Measurements from ENCODE around the gene LSG1.
A peak's percentile ranks its signal among the peaks of the same experiment; 100 is the strongest.

Gene LSG1

GRCh38 chr3:194687638-194688199 is 15.7 kb upstream of the LSG1 start:
- peak in 3 of 4 experiments; percentile 49 to 78 (median 72) for DNase-seq (ENCODE audit: low read depth in 4 of 4, low spot score in 1 of 4)

- DNase-seq (ENCODE audit: low read depth in 4 of 4, low spot score in 1 of 4) = no peak
Observed at GRCh38 chr3:194686816-194687637, 15.0 kb upstream of the LSG1 start.

GRCh38 chr3:194686414-194686815 is 14.4 kb upstream of the LSG1 start:
- DNase-seq (ENCODE audit: low read depth in 4 of 4, low spot score in 1 of 4) = no peak

GRCh38 chr3:194685718-194686413 is 13.9 kb upstream of the LSG1 start, which contains the start of gene FAM43A:
TSS of gene FAM43A (plus strand) at chr3:194685883. CDS start at chr3:194686827, 944 bp downstream.
- peak in 3 of 4 experiments; percentile 53 to 70 (median 68) for DNase-seq (ENCODE audit: low read depth in 4 of 4, low spot score in 1 of 4)

DNA sequence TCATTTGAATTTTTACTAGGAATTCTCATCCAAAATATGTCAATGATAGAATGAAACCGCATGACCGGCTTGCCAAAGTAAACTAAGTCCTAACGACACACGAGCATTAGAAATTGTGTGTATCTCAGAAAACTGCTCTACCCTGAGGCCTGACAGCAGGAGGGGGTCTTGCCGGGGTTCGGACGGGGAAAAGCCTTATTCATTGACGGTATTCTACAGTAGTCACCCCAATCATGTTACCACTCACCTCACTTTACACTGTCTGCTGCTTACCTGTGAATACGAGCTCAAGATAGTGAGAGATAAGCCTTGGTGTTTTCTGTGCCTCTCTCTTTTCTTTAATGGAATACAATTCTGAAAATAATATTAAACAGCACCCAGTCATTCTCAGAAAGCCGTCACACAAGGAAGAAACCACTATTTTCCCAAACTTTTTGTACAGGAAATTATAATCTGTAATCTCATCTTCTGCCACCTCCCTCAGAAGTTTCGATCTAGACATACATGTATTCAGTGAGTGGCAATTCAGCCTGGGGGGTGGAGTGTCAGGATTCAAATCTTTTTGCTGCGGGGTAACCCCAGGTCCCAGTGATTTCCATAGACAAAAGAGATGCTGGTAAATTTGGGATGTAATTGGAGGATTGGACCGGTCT is 13.2 kb upstream of the LSG1 start:
- DNase-seq (ENCODE audit: low read depth in 4 of 4, low spot score in 1 of 4) = no peak

DNA sequence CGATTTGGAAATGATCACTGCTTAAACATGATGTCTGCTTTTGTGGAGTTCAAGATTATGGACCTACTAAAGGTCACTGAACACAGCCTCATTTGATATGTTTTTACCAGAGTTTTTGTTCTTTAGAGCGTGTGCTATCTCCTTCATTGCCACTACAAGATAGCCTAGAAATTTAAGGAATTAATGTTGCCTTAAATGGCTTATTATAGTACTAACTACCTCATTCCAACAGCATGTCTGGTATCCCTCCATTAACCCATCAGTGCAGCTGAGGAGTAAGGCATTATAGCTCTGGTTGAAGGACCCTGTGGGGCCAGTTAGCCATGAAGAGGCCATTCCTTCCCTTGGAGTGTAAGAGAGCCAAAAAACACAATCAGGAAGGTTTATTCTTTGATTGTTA is 11.4 kb upstream of the LSG1 start:
- DNase-seq (ENCODE audit: low read depth in 4 of 4, low spot score in 1 of 4) = no peak

GRCh38 chr3:194682694-194683310 is 10.8 kb upstream of the LSG1 start:
- peak in 3 of 4 experiments; percentile 19 to 55 (median 49) for DNase-seq (ENCODE audit: low read depth in 4 of 4, low spot score in 1 of 4)

DNA sequence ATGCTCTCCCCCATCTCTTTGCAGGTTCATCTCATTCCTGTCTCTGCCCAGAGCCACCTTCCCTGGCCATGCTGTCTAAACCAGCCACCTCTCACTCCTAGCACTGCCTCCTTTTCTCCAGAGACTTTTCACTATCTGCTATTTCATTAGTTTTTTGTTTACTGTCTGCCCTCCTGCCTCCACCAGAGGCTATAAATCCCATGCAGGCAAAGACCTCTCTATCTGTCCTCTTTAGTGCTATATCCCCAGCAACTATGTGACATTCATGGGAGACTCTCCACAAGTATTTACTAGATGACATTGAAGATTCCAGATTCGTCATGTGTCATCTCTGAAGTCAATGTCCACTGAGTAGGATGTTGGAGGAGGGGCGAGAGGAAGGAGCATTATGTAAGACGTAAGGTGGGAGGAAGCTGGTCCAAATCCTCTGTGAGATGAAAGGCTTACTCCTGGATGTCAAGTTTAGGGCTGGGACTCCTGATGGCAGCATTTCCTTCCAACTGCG is 10.2 kb upstream of the LSG1 start:
- DNase-seq (ENCODE audit: low read depth in 4 of 4, low spot score in 1 of 4) = no peak

DNA sequence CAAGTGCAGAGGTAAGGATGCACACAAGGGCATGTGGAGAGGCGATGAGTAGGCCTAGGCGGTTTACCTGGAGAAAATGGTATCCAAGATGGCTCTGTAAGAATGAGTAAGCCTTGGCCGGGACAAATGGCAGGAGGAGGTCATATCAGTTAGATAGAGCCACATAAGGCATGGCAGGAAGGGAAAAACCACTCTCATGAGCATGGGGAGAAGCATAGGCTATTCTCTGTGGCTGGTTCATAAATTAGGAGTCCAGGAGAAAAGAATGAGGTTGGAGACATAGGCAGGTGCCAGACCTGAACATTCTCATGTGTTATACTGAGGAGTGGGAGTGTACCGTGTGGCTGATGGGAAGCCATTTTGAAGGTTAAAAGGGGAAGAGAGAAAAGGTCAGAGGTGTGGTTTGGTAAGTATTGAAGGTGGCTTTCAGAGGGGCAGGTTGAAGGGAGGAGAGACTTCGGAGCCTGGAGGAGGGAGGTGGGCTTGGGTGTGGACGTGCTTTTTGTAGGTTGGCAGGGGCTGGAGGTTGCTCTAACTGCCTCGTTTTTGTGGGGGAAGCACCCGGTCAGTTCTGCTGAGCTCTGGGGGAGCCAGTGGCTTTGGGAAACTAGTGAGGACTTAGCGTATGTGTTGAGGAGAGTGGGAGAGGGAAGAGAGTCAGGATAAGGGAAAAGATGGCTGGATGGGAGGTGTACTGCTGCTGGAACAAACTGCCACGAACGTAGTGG is 9.1 kb upstream of the LSG1 start:
- DNase-seq (ENCODE audit: low read depth in 4 of 4, low spot score in 1 of 4) = no peak

GRCh38 chr3:194676471-194676870 is 4.5 kb upstream of the LSG1 start:
- DNase-seq (ENCODE audit: low read depth in 4 of 4, low spot score in 1 of 4) = no peak

GRCh38 chr3:194675680-194676079 is 3.7 kb upstream of the LSG1 start:
- DNase-seq (ENCODE audit: low read depth in 4 of 4, low spot score in 1 of 4) = no peak

DNA sequence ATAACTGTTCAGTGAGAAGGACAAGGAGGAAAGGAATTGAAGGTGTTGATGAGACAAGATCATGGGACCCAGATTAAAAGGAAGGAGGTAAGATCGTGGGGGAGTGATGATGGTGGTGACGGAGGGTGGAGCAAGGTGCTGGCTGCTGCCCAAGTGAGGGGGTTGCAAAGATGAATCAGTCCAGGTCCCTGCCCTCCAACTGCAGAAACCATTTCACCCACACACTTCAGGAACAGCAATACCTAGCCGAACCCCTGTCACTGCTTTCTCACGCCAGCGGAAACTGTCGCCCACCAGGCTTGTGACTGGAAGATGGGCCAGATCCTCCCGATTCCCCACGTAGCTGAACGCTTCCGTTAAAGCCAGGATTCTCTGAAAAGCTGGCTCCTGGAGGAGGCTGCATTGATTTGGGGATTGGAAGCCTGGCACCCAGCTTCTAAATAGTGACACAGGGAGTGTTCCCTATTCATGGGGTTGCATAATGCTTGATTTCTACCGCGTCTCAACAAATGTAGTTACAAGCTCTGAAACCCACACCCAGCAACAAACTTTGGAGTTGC is 3.2 kb upstream of the LSG1 start:
- DNase-seq (ENCODE audit: low read depth in 4 of 4, low spot score in 1 of 4) = peak in 3 of 4 experiments; percentile 46 to 74 (median 54)

DNA sequence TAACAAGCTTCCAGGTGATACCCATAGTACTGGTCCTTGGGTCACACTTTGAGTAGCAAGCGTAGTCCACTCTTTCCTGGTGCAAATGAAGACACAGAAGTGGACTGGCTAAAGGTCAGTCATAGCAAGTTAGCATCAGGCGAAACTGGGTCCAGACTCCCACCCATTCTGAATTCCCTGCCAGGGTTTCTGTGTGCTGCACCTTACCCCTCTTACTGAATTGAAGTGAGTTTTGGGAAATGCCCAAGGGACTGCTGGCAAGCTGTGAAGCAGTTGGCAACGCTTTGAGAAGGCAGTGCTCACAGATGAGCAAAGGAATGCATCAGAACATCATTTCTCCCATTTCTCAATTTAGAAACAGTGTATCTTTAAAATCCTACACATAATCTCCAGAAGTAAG is 1.8 kb upstream of the LSG1 start:
- DNase-seq (ENCODE audit: low read depth in 4 of 4, low spot score in 1 of 4) = no peak

GRCh38 chr3:194672876-194673275 is 885 bp upstream of the LSG1 start:
- DNase-seq (ENCODE audit: low read depth in 4 of 4, low spot score in 1 of 4) = no peak

DNA sequence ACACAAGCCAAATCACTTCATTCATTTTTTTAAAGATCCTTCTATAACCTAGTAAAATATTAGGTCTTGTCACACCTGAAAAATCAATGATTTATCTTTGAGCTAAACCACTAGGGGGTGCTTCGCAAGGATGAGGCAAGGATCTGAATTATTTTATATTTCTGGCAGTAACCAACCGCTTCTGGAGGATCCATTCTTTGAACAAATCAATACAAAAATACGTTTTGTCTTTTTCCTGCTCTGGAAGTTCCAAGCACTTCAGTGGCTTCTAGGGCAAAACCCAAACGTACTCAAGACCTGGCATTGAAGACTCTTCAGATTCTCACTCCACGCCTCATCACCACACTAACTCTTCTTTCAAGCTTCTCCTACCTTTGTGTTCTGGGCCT is 486 bp downstream of the LSG1 start:
- DNase-seq (ENCODE audit: low read depth in 4 of 4, low spot score in 1 of 4) = no peak

GRCh38 chr3:194667363-194667762 is 4.6 kb downstream of the LSG1 start:
- no peak for DNase-seq (ENCODE audit: low read depth in 4 of 4, low spot score in 1 of 4)

DNA sequence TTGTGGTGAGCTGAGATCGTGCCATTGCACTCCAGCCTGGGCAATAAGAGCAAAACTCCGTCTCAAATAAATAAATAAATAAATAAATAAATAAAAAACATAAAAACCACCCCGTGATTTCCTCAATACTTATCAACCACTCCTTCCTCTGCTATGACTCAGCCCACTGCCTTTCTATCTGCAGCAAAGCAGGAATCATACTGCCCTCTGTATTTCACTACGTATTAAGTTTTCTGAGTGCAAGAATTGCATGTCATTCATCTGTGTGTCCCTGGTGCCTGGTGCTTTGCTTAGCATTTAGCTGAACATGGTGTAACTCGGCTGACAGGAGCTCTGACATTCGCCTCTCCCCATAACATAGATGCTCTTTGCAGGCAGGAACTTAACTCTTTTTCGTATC is 7.1 kb downstream of the LSG1 start:
- DNase-seq (ENCODE audit: low read depth in 4 of 4, low spot score in 1 of 4) = no peak

DNA sequence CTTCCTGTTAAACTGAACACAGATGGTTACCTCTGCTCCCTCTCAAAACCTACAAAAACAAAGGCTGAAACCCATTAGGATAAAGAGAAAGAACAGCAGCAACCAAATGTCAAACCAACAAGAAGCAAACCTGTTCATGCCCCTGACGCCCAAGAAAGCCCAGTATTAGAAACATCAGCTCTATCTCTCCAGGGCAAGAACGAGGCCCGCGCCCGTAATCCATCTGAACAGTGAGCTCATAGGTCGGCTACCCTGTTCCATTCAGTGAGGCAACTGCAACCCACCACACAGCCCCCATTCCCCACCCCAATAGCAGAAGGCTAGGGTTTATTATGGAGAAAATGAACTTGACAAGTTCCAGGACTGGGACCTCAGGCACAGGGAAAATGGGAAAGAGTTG is 10.0 kb downstream of the LSG1 start:
- DNase-seq (ENCODE audit: low read depth in 4 of 4, low spot score in 1 of 4) = no peak

GRCh38 chr3:194661374-194661773 is 10.6 kb downstream of the LSG1 start:
- no peak for DNase-seq (ENCODE audit: low read depth in 4 of 4, low spot score in 1 of 4)

DNA sequence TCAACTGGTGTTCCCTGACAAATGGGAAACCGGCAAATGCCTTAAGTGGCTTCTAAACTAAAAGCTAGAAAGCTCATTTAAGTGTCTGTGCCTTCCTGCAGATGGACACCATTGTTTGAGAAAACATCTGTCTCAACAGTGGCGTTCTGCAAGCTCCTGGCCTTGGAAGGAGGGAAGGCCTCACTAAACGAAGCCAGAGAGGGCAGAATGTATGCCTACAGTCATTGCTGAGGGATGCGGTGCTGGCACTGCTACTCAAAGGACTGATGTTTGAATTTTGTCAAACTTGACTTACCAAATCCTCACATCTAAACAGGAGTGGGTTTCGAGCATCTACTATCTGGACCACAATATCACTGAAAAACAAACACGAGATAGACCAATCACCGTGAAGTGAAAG is 12.2 kb downstream of the LSG1 start:
- DNase-seq (ENCODE audit: low read depth in 4 of 4, low spot score in 1 of 4) = no peak

Data from stimulated activated CD4-positive, alpha-beta T cell treated with anti-CD3 and anti-CD28 coated beads, Interleukin-1b, Interleukin-23, amount 100 ng/mL, for 24 hours (primary cell).